B cell (primary cell): ENCODE data around the gene EPB41L4A.

ENCODE experiments used
- EZH2 ChIP-seq: IDR thresholded peaks from 2 replicates; pipeline ENCODE4 v1.6.1; 2012; ENCODE audit warnings: borderline replicate concordance, low read depth, mild to moderate bottlenecking, moderate library complexity, low read length; ENCODE audit not compliant: insufficient read depth, poor library complexity, severe bottlenecking
- TF ChIP-seq, protein P1 (sequence below): fragments of 200-600 bp; IDR thresholded peaks from one replicate; pipeline ENCODE4 v1.8.0; 2022; ENCODE audit warnings: antibody characterized with exemption, mild to moderate bottlenecking

DNA sequence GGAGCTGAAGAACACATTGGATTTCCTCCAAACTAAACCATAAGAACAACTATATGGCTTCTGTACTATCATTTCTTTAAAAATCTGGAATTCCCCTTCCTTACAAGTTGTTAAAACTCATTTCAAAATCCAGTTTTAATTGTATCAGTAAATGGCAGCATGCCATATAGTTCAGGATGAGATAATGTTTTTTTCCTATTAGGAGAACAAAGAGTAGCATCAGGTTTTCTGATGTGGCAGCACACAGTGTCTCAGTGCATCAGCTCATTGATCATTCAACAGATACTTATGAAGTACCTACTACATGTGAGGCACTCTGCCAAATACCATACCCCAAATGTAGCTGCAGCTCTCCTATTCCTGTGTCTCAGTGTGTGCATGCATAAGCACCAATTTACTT lies 161.1 kb downstream of the EPB41L4A start:
- TF ChIP-seq, protein P1, sequence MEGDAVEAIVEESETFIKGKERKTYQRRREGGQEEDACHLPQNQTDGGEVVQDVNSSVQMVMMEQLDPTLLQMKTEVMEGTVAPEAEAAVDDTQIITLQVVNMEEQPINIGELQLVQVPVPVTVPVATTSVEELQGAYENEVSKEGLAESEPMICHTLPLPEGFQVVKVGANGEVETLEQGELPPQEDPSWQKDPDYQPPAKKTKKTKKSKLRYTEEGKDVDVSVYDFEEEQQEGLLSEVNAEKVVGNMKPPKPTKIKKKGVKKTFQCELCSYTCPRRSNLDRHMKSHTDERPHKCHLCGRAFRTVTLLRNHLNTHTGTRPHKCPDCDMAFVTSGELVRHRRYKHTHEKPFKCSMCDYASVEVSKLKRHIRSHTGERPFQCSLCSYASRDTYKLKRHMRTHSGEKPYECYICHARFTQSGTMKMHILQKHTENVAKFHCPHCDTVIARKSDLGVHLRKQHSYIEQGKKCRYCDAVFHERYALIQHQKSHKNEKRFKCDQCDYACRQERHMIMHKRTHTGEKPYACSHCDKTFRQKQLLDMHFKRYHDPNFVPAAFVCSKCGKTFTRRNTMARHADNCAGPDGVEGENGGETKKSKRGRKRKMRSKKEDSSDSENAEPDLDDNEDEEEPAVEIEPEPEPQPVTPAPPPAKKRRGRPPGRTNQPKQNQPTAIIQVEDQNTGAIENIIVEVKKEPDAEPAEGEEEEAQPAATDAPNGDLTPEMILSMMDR: no peak
- TF ChIP-seq EZH2: no peak
